Activated naive CD4-positive, alpha-beta T cell treated with anti-CD3 and anti-CD28 coated beads, Interleukin-2, amount 10 ng/mL, durations not matched to agents 7 days and 5 days (primary cell): ENCODE measurements around the gene GOLGA8M.
"Not testable (repeated sequence)": the region's sequence is repeated elsewhere in the genome, so short reads cannot be mapped to it uniquely, and the experiment has no call there.

ENCODE experiments used
- CTCF ChIA-PET: fragments of 350-600 bp; sonication (Branson Sonifier 250); formaldehyde crosslinking; loops from one replicate; lab custom pipeline; 2021; ENCODE audit warnings: antibody characterized with exemption; lab: Charles Lee
- DNase-seq: peaks from one replicate; pipeline ENCODE4 v3.0.0-alpha.2; 2020
- H3K27ac Mint-ChIP-seq: one replicate; pipeline ENCODE4 v1.8.0; 2021; ENCODE audit warnings: mild to moderate bottlenecking, moderate library complexity, mixed read lengths
- H3K27me3 Mint-ChIP-seq: one replicate; pipeline ENCODE4 v1.8.0; 2021; ENCODE audit warnings: mild to moderate bottlenecking, mixed read lengths
- H3K36me3 Mint-ChIP-seq: one replicate; pipeline ENCODE4 v1.8.0; 2021; ENCODE audit warnings: mixed read lengths
- H3K4me1 Mint-ChIP-seq: one replicate; pipeline ENCODE4 v1.8.0; 2021; ENCODE audit warnings: mixed read lengths
- H3K4me3 Mint-ChIP-seq: one replicate; pipeline ENCODE4 v1.8.0; 2021; ENCODE audit warnings: mild to moderate bottlenecking, moderate library complexity, mixed read lengths
- H3K9me3 Mint-ChIP-seq: one replicate; pipeline ENCODE4 v1.8.0; 2021; ENCODE audit warnings: mixed read lengths

Gene GOLGA8M, protein sequence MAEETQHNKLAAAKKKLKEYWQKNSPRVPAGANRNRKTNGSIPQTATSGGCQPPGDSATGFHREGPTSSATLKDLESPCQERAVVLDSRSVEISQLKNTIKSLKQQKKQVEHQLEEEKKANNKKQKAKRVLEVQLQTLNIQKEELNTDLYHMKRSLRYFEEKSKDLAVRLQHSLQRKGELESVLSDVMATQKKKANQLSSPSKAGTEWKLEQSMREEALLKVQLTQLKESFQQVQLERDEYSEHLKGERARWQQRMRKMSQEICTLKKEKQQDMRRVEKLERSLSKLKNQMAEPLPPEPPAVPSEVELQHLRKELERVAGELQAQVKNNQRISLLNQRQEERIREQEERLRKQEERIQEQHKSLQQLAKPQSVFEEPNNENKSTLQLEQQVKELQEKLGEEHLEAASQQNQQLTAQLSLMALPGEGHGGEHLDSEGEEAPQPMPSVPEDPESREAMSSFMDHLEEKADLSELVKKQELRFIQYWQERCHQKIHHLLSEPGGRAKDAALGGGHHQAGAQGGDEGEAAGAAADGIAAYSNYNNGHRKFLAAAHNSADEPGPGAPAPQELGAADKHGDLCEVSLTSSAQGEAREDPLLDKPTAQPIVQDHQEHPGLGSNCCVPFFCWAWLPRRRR

DNA sequence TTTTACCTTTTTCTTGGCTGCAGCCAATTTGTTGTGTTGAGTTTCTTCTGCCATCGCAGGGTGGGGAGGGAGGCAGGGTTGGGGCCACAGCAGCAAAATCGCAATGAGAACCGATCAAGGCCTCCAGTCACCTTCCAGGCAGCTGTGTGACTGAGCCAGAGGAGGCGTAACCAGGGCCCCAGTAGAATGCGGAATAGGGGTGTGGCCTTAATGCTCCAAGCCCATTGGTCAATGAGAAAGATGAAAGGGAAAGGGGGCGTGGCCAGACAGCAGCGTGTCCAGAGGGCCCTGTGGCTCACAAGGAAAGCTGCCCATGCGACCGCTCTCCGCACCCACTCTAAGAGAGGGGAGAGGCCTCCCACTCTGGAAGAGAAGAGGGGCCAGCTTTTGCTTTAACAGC is at the start of gene GOLGA8M:
TSS of gene GOLGA8M (minus strand) at position 152 of the 400 bp plus-strand sequence. CDS start at position 54, 98 bp downstream.
- H3K27me3 Mint-ChIP-seq, H3K36me3 Mint-ChIP-seq, DNase-seq, H3K4me3 Mint-ChIP-seq, CTCF ChIA-PET, H3K27ac Mint-ChIP-seq, H3K4me1 Mint-ChIP-seq, H3K9me3 Mint-ChIP-seq: not testable (repeated sequence)

DNA sequence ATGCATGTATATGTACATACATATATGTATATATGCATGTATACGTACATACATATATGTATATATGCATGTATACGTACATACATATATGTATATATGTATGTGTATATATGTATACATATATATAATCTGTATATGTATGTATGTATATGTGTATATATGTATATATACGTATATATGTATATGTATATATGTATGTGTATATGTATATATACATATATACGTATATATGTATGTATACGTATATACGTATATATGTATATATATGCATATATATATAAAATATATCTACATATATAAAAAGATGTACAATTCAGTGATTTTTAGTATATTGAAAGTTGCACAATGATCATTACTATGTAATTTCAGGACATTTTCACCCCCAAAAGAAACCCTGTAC is 30.7 kb upstream of the GOLGA8M start:
- H3K27ac Mint-ChIP-seq, H3K27me3 Mint-ChIP-seq, CTCF ChIA-PET, H3K9me3 Mint-ChIP-seq, H3K36me3 Mint-ChIP-seq, H3K4me3 Mint-ChIP-seq, DNase-seq, H3K4me1 Mint-ChIP-seq: not testable (repeated sequence)

DNA sequence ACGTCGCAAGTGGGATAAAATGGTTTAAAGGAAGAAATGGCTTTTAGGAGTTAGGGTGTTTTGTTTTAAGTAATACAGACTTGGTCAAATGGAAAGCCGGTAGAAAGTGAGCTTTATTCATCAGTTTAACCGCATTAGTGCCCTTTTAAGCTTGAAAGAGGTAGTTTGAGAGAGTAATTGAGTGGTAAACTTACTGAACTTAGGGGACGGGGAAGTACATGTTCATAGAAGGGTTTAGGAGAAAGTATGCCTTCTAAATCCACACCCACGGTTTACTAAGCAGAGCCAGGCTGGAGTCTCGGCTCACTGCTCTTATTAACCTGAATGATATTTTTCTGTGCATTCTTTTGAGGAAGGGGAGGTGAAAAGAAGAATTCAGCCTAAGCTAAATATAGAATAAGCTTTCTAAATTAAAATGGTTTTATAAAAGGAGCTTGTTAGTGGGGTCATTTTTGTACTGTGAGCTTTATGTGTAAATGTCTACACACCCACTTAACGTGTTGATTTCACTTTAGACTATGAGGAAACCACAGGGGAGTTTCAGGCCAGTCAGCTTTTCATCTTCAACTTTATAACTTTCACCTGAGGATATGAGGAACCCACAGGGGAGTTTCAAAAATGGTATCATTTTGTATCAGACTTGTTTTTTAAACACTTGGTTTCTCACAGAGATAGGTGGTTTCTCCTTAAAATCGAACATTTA is 26.5 kb upstream of the GOLGA8M start:
- H3K36me3 Mint-ChIP-seq, H3K9me3 Mint-ChIP-seq, H3K27me3 Mint-ChIP-seq, CTCF ChIA-PET: not testable (repeated sequence)
- H3K4me1 Mint-ChIP-seq, result peaks cover 15% of the 10 kb centered on the region
- DNase-seq, result peak; percentile 52
- peak overlapping the region; percentile 77 for H3K4me3 Mint-ChIP-seq
- peak overlapping the region; percentile 94 for H3K27ac Mint-ChIP-seq

DNA sequence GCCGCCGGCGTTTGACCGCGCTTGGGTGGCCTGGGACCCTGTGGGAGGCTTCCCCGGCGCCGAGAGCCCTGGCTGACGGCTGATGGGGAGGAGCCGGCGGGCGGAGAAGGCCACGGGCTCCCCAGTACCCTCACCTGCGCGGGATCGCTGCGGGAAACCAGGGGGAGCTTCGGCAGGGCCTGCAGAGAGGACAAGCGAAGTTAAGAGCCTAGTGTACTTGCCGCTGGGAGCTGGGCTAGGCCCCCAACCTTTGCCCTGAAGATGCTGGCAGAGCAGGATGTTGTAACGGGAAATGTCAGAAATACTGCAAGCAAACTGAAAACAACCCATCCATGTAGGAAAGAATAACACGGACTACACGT is 26.0 kb upstream of the GOLGA8M start:
- peak overlapping the region; percentile 77 for H3K4me3 Mint-ChIP-seq
- H3K9me3 Mint-ChIP-seq, CTCF ChIA-PET, H3K36me3 Mint-ChIP-seq, DNase-seq: not testable (repeated sequence)
- H3K27ac Mint-ChIP-seq, result peak overlapping the region; percentile 94
- peaks cover 13% of the 10 kb centered on the region for H3K27me3 Mint-ChIP-seq
- H3K4me1 Mint-ChIP-seq, result peaks cover 15% of the 10 kb centered on the region

DNA sequence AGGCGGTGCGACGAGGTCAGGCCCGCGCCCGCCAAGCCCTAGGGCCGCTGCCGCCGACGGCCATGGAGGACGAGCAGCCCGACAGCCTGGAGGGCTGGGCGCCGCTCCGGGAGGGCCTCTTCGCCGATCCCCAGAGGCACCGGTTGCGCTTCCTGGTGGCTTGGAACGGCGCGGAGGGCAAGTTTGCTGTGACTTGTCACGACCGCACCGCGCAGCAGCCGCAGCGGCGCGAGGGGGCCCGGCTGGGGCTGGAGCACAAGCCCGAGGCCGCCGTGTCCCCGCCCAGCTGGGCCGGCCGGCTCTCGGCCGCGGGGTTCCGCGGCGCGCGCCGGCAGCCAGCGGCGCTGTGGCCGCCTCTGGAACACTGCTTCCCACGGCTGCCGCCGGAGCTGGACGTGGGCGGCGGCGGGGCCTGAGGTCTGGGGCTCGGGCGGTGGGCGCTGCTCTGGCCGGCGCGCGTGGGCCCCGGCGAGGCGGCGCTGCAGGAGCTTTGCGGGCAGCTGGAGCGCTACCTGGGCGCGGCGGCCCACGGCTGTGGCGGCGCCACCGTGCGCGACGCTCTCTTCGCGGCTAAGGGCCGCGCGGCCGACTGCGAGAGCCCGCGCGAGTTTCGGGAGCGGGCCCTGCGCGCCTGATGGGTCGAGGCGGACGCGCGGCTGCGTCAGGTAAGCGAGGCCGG is 25.4 kb upstream of the GOLGA8M start:
- H3K36me3 Mint-ChIP-seq, CTCF ChIA-PET, H3K9me3 Mint-ChIP-seq: not testable (repeated sequence)
- Mint-ChIP-seq H3K27ac (peak overlapping the region; percentile 92), H3K27me3 (peaks cover 13% of the 10 kb centered on the region), H3K4me1 (peaks cover 15% of the 10 kb centered on the region), H3K4me3 (peak overlapping the region; percentile 73)
- peak; percentile 60 for DNase-seq

DNA sequence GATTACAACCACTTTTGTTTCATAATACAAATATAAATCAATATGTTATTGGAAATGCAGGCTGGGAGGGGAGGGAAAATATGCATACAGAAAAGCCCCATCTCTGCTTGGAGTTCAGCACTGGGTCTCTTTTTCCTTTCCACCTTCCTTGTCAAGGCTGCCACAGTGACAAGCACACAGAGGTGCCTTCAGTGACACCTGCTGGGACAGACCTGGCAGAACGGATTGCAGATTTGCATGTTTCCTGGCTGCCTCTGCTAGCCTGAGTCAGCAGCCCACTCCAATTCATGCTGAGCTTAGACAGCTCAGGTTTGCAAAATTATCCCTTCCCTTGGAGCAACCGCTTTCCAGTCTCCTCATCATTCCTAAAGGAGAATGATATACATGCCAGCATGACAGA is 15.8 kb upstream of the GOLGA8M start:
- H3K9me3 Mint-ChIP-seq, H3K27ac Mint-ChIP-seq, CTCF ChIA-PET, H3K4me3 Mint-ChIP-seq, H3K4me1 Mint-ChIP-seq, H3K36me3 Mint-ChIP-seq: not testable (repeated sequence)
- peak; percentile 62 for DNase-seq
- H3K27me3 Mint-ChIP-seq, result peaks cover 31% of the 10 kb centered on the region

DNA sequence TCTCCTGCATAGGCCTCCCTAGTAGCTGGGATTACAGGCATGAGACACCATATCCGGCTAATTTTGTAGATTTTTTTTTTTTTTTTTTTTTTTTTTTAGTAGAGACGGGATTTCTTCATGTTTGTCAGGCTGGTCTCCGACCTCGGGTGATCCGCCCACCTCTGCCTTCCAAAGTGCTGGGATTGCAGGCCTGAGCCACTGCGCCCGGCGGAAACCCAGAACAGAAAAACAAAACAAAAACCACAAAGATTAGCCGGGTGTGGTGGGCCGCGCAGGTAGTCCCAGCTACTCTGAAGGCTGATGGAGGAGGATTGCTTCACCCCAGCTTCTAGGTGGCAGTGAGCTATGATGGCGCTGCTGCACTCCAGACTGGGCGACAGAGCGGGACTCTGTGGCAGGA is 14.8 kb upstream of the GOLGA8M start:
- H3K4me3 Mint-ChIP-seq, CTCF ChIA-PET, DNase-seq, H3K9me3 Mint-ChIP-seq, H3K27ac Mint-ChIP-seq, H3K4me1 Mint-ChIP-seq, H3K36me3 Mint-ChIP-seq: not testable (repeated sequence)
- peaks cover 35% of the 10 kb centered on the region for H3K27me3 Mint-ChIP-seq

DNA sequence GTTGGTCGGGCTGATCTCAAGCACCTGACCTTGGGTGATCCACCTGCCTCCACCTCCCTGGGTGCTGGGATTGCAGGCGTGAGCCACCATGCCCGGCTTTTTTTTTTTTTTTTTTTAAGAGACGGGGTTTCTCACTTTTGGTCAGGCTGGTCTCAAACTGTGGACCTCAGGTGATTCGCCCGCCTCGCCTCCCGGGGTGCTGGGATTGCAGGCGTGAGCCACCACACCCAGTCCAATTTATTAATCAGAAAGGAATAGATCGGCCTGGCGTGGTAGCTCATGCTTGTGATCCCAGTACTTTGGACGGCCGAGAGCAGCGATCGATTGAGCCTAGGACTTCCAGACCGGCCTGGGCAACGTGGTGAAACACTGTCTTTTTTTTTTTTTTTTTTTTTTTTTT is 13.9 kb upstream of the GOLGA8M start:
- DNase-seq, result no peak
- Mint-ChIP-seq H3K4me1 (peaks cover 6% of the 10 kb centered on the region), H3K27me3 (peaks cover 40% of the 10 kb centered on the region), H3K36me3 (no peaks in the 10 kb centered on the region), H3K9me3 (no peaks in the 10 kb centered on the region), H3K4me3 (no peak overlapping the region), H3K27ac (no peak overlapping the region)
- CTCF ChIA-PET, result no interaction called here

DNA sequence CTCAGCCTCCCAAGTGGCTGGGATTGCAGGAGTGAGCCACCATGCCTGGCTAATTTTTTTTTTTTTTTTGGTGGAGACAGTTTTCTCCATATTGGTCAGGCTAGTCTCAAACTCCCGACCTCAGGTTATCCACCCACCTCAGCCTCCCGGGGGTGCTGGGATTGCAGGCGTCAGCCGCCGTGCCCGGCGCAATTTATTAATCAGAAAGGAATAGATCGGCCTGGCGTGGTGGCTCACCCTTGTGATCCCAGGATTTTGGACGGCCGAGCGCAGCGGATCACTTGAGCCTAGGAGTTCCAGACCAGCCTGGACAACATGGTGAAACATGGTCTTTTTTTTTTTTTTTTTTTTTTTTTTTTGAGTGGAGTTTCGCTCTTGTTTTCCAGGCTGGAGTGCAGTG is 13.3 kb upstream of the GOLGA8M start:
- Mint-ChIP-seq H3K36me3 (no peaks in the 10 kb centered on the region), H3K27ac (no peak overlapping the region), H3K27me3 (peaks cover 40% of the 10 kb centered on the region), H3K4me3 (no peak overlapping the region), H3K9me3 (no peaks in the 10 kb centered on the region), H3K4me1 (peaks cover 6% of the 10 kb centered on the region)
- CTCF ChIA-PET, result no interaction called here
- no peak for DNase-seq

DNA sequence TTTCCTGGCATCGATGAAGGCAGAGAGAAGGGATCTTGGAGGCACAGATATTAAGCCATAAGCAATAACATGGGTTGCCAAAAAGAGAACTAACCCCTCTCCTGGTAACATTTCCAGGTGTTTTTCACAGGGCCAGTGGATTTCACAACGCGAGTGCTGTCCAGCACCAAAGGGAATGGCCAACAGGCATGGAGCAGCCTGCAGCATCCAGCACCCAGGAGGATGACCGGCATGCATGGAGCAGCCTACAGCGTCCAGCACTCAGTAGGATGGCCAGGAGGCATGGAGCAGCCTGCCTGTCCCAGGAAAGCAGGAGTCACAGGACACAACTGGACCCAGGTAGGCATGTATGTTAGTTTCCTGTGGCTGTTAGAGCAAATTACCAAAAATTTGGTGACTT is 11.8 kb upstream of the GOLGA8M start:
- H3K9me3 Mint-ChIP-seq, H3K27ac Mint-ChIP-seq, H3K36me3 Mint-ChIP-seq, H3K4me3 Mint-ChIP-seq, H3K4me1 Mint-ChIP-seq, DNase-seq, CTCF ChIA-PET: not testable (repeated sequence)
- H3K27me3 Mint-ChIP-seq, result peaks cover 36% of the 10 kb centered on the region

DNA sequence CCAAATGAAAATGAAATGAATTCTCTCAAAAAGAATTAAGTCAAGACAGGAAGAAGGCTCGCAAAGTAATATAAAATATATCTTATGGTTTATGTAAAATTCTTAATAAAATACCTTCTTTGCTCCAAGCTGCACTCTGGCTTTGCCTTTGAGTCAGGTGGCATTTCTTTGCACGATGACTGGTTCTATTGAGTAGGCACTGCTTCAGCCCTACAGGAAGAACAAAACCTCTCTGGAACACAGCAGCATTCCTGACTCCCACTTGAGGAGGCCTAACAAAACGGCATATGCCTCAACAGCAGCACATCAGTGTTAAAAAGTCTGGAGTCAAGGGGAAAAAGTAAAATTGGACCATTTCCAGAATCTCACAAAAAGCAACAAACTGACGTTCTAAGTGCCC is 7.4 kb upstream of the GOLGA8M start:
- peaks cover 28% of the 10 kb centered on the region for H3K27me3 Mint-ChIP-seq

DNA sequence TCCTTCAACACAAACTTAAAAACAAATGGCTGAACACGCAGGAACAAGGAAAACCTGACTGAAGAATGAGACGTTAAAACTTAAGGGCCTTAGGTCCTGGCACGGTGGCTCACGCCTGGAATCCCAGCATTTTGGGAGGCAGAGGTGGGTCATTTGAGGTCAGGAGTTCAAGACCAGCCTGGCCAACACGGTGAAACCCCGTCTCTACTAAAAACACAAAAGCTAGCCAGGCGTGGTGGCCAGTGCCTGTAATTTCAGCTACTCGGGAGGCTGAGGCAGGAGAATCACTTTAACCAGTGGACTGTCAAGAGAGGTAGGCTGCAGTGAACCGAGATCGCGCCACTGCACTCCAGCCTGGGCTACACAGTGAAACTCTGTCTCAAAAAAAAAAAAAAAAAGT is 6.4 kb upstream of the GOLGA8M start:
- H3K27ac Mint-ChIP-seq, H3K9me3 Mint-ChIP-seq, CTCF ChIA-PET, DNase-seq, H3K4me1 Mint-ChIP-seq, H3K4me3 Mint-ChIP-seq, H3K36me3 Mint-ChIP-seq: not testable (repeated sequence)
- H3K27me3 Mint-ChIP-seq, result peaks cover 21% of the 10 kb centered on the region

More for the DNA sequence above, 7.4 kb upstream of the GOLGA8M start:
- H3K4me3 Mint-ChIP-seq, H3K4me1 Mint-ChIP-seq, H3K27ac Mint-ChIP-seq, CTCF ChIA-PET, H3K9me3 Mint-ChIP-seq, DNase-seq, H3K36me3 Mint-ChIP-seq: not testable (repeated sequence)

DNA sequence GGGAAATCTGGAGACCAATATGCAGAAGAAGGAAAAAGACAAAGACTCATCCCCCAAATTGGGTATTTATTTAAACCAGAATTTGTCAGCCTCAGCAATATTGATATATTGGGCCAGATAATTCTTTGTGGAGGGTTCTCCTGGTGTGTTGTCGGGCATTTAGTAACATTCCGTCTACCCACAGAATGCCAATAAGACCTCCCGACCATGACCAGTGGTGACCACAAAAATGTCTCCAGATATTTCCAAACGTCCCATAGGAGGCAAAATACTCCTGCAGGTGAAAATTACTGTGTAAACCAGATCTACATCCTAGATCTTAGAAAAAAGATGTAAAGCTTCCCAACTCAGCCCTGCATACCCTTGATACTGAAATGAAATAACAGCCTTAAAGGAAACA is 2.0 kb upstream of the GOLGA8M start:
- H3K4me1 Mint-ChIP-seq, result not testable (repeated sequence)

DNA sequence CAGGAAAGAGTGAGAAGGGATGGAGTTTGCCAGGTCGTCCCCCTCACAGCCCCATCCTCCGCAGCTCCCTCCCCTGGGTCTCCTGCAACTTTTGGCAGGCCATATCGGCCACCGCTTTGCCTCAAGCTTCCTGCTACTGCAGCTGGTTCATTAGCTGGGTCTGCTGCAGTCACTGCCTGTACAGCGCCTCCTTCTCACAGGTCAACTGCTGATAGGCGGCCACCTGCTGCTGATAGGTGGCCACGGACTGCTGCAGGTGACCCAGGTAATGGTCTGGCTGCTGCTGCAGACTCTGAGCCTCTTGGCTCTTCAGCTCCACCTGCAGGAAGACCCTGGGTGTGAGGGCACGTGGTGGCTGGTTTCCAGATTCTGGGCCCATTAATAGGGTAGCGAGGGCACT is 8.3 kb downstream of the GOLGA8M start:
- H3K27me3 Mint-ChIP-seq, H3K27ac Mint-ChIP-seq, H3K4me3 Mint-ChIP-seq, H3K9me3 Mint-ChIP-seq, DNase-seq, CTCF ChIA-PET, H3K4me1 Mint-ChIP-seq, H3K36me3 Mint-ChIP-seq: not testable (repeated sequence)

More for the DNA sequence above, 2.0 kb upstream of the GOLGA8M start:
- H3K27ac Mint-ChIP-seq, H3K36me3 Mint-ChIP-seq, H3K9me3 Mint-ChIP-seq, CTCF ChIA-PET, DNase-seq, H3K4me3 Mint-ChIP-seq: not testable (repeated sequence)
- H3K27me3 Mint-ChIP-seq, result peaks cover 16% of the 10 kb centered on the region
